HG02970 (cell line): ENCODE measurements around the gene CTAGE8.
A peak's percentile ranks its signal among the peaks of the same experiment; 100 is the strongest.
"Not testable (repeated sequence)": the region's sequence is repeated elsewhere in the genome, so short reads cannot be mapped to it uniquely, and the experiment has no call there.

Source experiments
- ATAC-seq: cut with Tn5 transposase; IDR thresholded peaks from one replicate; pipeline ENCODE4 v1.9.1; 2021; ENCODE audit warnings: mild to moderate bottlenecking, moderate library complexity, moderate number of reproducible peaks; ENCODE audit not compliant: unreplicated experiment, low FRiP score

CTAGE8 gene, protein sequence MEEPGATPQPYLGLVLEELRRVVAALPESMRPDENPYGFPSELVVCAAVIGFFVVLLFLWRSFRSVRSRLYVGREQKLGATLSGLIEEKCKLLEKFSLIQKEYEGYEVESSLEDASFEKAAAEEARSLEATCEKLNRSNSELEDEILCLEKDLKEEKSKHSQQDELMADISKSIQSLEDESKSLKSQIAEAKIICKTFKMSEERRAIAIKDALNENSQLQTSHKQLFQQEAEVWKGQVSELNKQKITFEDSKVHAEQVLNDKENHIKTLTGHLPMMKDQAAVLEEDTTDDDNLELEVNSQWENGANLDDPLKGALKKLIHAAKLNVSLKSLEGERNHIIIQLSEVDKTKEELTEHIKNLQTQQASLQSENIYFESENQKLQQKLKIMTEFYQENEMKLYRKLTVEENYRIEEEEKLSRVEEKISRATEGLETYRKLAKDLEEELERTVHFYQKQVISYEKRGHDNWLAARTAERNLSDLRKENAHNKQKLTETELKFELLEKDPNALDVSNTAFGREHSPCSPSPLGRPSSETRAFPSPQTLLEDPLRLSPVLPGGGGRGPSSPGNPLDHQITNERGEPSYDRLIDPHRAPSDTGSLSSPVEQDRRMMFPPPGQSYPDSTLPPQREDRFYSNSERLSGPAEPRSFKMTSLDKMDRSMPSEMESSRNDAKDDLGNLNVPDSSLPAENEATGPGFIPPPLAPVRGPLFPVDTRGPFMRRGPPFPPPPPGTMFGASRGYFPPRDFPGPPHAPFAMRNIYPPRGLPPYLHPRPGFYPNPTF

DNA sequence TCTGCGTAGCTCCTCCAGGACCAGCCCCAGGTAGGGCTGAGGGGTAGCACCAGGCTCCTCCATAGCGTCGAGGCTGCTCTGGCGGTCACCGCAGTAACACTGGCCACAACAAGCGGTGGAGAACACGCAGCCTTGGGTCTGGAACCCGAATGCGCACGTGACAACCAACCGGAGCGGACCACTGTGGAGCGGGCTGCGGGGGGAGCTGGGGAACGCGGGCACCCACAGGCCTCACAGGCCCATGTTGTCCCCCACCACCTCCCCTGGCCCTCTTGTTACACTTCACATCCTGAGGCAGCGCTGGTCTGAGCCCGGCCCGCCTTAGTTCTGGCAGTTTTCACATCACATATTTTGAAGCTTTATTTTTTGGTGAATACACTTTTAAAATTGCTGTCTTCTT is at the start of gene CTAGE8:
Gene CTAGE8 (minus strand): TSS at position 101 of the 400 bp plus-strand sequence. CDS start 38 bp downstream, at position 63.
- ATAC-seq = not testable (repeated sequence)

DNA sequence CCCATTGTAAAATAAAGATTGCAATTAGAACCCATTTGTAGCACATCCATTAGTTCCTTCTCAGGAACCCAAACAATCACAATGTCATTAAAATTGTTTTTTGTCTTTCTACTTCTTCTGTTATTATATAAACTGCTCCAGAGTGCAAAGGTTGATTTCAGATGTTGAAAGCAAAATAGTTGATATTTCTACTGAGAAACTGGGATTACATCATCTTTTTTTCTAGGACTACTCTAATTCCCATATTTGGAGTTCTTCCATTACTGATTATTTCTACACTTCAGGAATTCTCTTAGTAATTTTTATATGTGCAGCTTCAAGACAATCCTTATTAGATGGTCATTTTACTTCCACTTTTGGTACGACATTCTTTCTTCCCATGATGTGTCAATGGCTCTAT is 48.4 kb upstream of the CTAGE8 start:
- ATAC-seq = not testable (repeated sequence)

DNA sequence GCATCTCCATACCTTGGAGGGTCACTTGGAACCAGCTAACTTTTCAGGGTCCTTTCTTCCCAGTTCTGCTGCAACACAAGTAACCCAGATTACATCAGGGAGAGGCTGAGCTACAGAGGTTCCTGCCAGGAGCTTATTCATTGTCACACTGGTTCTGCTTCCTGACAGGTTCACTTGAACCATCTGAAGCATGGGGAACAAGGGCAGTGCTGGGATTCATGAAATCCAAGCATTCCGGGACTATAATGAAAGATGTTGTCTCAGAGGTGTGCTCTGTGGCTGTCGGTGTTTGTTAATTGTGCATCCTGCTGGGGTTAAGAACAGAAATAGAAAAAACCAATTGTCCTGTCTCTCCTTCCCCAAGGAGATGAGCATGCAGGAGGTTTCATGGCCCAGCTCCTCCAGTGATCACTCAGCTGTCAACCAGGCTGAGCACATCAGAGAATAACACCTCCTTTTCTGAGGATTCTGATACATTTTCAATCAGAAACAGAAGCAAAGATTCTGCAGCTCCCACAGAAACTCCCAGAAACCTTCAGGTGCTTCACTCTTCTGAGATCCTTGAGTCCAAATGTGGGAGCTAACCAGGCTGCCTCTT is 42.9 kb upstream of the CTAGE8 start, which contains the start of gene OR2A1:
Gene OR2A1 (plus strand): TSS at position 548 of the 598 bp plus-strand sequence. CDS start 5,706 bp downstream, outside the sequence.
- ATAC-seq = not testable (repeated sequence)

DNA sequence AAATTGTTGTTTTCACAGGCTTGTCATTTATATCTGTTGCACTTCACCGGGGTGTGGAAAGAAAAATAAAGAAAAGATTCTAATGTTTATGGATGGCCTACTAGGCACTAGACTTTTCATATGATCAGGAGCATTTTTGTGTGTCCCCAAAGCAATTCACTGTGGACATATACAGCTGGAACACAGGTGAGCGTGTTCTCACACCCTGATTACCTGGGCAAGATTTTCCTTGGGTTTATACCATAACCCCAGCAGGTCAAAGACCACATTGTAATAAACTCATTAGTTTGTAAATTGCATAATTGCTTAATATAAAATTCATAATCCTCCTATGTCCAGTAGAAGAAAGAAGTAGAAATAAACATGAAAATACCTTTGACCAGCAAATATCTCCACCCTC is 42.1 kb upstream of the CTAGE8 start:
- not testable (repeated sequence) for ATAC-seq

DNA sequence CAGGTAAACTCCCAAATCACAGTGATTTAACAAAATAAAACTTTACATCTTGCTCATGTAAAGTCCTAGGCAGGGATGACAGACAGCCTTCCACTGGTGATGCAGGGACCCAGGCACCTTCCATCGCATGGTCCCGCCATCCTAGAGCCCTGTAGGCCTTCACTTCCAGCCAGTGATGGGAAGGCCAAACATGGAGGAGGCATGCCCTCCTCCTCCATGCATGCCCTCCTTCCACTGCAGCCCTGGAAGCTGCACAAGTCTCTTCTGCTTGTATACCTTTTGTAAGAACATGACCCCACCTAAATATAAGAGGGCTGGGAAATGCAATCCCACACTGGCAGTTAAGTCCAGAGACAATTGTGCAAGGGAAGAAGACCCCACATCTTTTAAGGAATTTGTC is 40.6 kb upstream of the CTAGE8 start:
- not testable (repeated sequence) for ATAC-seq

DNA sequence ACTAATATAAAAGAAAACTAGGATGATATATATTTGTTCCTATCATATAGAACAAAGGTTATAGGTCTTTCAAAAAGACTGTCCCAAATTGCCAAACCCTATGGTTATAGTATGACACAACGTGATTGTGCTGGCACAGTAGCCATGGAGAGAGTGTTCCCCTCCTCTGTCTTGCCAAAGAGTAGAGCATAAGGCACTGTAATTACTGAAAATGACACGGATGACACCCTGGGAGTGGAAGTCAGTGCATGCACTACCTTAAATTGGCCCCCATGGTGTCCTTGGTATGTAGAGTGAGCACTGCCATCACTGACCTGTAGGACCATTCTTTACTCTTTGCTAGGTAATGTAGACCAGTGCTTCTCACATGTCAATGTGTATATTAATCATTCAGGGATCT is 36.1 kb upstream of the CTAGE8 start:
- not testable (repeated sequence) for ATAC-seq

DNA sequence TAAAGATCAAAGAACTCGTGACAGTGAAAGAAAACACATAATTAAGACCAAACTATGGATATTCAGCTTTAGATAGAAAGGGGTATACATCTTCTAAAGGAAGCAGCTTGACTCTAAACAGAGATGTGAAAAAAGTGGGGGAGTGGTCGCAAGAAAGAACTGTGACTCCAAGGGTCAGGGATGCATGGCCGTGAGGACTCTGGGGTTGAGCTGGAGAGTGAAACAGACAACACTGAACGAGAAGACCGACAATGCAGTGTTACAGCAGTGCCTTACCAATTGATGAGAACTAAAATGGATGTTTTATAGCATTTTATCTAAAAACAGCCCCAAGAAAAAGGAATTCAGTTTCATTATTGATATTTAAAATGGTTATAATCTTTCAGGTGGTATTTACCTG is 34.5 kb upstream of the CTAGE8 start:
- not testable (repeated sequence) for ATAC-seq

DNA sequence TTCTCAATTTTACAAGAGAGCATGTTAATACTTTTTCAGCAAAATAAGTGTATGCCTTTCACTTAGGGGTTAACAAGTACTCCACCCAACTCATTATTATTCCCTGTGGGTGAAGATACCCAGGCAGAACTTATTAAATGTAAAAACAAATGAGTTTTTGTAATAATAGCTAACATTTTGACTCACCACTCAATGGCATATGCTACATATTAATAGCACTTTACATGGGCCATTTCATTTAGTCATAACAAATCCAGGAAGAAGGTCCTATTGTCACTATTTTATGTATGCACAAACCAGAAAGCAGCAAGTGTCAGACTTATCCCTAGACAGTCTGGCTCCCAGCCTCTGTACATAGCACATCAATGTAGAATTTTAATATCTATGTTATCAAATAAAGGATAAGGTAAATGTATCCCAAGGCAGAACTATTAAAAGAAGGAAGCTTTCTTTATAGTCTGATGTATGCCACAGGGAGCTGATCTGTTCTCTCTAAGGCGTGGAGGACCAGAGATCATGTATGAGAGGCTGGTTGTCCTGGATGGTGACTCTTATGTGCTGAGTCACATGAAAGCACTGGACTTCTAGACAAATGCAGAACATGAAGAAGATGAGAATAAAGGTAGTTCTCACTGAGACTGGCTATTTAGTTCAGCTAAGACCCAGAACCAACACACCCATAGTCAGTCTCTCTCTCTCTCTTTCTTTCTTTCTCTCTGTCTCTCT is 33.7 kb upstream of the CTAGE8 start:
- ATAC-seq = not testable (repeated sequence)

DNA sequence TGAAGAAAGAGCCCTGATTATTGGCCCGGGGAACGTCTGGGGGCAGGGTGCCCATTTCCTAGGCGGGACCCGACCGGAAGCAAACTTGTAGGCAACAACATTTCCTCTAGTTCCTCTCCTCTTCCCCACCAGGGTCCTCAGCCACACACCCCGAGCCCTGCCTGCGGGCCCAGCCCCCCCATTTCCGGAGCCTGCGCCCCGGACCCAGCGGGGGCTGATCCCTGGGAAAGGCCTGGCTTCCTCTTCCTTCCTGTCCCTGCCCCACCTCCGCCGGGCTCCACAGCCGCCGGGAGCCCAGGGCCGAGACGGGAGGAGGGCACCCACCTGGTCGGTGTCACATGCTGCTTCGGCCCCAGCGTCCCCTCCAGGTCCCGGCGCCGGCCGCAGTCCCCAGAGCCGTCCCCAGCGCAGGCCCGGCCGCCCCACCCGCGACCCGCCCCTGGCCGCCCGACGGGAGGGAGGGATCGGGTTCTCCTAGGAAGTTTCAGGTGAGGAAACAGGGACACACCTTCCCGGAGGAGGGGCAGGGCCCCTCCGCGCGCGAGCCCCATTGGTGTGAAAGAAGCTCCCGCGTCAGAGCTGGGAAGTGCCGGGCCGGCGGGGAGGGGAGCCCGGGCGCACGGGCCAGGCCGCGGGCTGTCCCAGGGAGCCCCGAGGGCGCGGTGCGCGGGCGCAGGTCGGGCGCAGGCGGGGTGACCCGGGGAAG is 24.9 kb upstream of the CTAGE8 start:
- peak; percentile 58 for ATAC-seq

DNA sequence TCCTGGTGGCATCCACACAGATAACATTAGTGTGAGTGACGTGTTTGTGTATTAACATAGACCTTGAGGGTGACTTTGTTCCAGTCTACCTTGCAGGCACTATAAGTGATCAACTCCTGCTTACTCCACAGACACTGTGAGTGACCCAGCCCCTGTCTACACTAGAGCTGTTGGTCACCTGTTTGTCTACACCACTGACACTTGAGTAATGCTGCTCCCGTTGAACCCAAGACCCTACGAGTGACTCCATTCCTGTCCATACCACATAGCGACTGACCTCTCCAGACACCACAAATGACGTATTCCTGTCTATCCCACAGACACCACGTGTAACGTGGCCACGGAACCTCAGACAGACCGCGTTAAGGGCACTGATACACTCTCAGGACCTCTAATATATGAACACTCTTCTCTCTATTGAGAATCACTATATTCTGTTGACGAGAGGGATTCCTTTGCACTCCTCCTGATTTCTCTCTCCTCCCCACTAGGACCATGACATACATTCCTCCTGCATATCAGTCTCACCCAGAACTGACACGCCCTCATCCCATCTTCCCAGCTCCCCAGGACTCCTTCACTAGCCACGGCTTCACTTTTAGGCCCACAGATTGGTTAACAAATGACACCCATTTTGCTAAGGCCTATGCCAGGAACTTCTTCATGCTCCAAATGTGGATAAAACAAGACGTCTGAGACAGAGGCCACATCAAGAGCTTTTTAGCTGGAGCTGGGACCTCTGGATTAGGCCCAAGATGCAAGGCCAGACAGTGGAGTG is 23.5 kb upstream of the CTAGE8 start:
- ATAC-seq = not testable (repeated sequence)

DNA sequence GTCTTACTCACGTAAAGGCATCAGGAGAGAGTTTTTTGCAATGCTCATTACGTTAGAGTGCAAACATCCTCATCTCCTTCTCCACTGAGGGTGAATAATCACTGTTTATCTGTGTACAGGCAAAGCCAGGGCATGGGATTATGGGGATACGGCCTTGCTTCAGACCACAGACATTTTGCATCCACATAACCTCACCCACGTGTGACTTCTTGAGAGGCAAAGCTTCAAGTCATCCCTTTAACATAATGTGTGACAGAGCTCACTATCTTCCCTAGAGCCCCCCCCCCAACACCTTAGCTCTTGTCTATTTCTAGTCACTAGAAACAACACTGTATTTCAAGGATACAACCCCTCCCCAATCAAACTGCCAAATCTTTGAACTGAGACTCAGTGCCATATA is 22.5 kb upstream of the CTAGE8 start:
- ATAC-seq = not testable (repeated sequence)

DNA sequence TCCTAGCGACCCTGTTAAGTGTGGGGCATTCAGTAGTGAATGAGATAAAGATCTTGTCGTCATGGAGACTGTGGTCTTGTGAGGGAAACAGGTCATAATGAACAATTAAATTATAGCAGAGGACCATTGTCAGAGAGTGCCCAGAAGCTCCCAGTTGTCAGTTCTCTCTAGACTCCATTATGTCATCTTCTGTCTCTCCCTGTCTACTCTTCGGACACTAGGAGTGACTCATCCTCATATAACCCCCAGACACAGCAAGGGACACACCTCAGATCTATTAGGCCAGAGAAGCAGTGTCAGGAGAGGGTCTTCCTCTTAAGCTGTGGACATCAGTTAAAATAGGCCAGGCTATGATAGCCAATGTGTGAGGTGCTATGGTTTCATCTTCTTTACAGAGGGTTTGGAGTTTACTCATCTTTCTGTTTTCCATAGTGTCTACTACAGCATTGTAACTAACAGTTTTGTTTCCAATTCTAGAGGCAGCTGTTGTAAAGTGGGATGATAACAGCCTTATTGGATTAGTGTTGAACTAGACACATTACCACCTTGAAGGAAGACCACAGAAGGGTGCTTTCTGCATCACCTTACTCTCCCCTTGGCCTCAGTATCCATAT is 18.2 kb upstream of the CTAGE8 start:
- not testable (repeated sequence) for ATAC-seq

DNA sequence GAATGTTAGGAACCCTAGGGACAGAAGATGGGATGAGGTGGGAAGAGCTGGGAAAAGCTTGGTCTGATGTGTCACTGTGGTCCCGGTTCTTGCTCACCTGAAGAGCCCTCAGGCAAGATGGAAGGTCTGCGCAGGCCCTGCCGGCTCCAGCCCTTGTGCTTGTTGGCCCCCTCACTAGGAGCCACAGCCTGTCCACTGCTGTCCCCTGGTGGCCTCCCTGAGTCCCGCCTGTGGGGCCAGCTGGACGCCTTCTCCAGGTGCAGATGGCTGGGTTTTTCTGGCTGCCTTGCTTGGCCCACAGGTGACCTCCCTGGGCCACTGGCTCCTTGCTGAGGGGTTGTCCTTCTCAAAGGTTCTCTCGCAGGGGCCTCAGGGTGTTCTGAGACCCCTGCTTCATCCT is 14.6 kb upstream of the CTAGE8 start:
- not testable (repeated sequence) for ATAC-seq

DNA sequence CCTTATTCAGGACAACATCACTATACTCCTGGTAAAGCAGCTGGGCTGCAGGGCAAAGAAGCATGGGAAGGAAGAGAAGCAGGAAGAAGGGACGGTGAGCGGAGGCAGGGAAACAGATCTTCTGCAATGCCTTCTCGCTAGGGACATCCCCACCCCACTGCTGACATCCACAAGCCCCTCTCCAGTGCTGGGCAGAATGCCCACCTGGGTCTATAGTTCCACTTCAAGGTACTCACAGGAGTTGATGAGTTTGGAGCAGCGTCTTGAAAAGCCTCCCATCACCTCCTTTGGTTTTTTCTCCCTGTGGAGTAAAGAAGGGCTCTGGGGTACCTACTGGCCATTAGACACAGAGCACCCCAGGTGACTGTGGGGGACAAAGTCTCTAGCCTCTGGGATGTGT is 13.4 kb upstream of the CTAGE8 start:
- ATAC-seq = not testable (repeated sequence)

DNA sequence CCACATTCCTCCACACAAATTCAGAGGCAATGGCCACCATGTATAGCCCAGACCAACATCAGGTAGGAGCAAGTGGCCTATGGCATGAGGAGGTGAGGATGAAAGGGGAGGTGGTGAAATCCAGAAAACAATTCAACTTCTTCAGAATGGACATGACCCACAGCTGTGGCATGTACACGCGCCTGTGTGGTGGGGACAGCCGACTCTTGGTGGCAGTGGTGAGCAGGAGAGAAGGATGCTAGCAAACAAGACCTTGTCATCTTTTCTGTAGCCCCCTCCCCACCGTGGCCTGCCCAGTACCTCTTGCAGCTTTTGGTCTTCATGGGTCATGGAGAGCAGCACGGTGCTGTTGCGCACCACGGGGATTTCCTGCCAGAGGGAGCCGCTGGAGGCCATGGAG is 12.9 kb upstream of the CTAGE8 start:
- not testable (repeated sequence) for ATAC-seq

DNA sequence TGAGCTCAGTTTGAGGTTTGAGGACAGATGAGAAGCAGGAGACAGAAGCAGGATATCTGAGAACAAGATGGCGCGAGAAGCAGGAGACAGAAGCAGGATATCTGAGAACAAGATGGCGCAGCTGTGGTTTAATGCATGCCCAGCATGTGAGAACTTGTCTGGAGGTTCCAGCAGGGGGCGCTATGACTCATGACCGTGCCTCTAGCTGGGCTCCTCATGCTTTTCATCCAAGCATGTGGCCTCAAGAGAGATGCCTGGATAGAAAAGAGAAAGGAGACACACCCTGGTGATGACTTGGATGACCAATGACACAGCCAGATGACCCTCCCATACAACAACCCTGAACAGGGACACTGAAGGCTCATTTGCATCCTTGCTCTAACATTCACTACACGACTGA is 10.9 kb upstream of the CTAGE8 start:
- ATAC-seq = not testable (repeated sequence)

DNA sequence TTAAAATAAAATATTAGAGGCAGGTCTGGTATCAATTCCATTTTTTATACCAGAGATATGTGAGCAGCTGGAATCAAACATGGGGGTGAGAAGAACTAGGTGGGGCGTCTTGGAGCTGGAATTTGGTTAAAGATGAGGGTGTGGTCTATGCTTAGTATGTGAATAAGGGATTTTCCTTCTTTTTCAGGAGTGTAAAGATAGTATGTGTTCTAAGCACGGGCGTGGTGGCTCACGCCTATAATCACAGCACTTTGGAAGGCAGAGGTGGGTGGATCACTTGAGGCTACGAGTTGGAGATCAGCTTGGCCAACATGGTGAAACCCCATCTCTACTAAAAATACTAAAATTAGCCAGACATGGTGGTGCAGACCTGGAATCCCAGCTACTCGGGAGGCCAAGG is 6.2 kb upstream of the CTAGE8 start:
- not testable (repeated sequence) for ATAC-seq

DNA sequence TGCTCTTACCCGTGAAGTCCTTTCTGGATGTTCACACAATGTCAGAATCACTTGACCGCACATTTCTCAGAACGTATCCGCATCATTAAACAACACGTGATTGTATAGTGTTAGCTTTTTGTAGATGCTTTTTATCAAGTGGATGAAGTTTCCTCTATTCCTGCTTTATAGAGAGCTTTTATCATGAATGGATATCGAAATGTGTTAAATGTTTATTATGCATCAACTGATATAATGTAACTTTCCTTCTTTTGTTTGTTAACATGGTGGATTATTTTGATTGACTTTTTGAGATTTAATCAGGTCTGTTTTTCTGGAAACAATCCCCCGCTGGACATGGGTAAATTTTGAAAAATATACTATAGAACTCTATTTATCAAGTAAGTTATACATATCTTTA is 4.4 kb downstream of the CTAGE8 start, which contains the start of gene OR2A7:
Gene OR2A7 (minus strand): TSS at position 101 of the 400 bp plus-strand sequence. CDS start 5,164 bp downstream, outside the sequence.
- ATAC-seq = not testable (repeated sequence)
